ENCODE measurements around the gene MAP6.
"Not testable (repeated sequence)": the region's sequence is repeated elsewhere in the genome, so short reads cannot be mapped to it uniquely, and the experiment has no call there.

The MAP6 gene

GRCh38 chr11:75668451-75669297, at the start of gene MAP6:
MAP6 (minus strand) TSS chr11:75669038; CDS start chr11:75668369, 669 bp downstream.
- H3K4me3 ChIP-seq (ENCODE audit: low read depth, low read length), result peak within 1 kb of the TSS; percentile 28

GRCh38 chr11:75717608-75718418, 49.0 kb upstream of the MAP6 start, which contains the start of gene MOGAT2:
MOGAT2 (plus strand) TSS chr11:75717838; CDS start chr11:75717889, 51 bp downstream.
- H3K4me3 ChIP-seq (ENCODE audit: low read depth, low read length), result no peak within 1 kb of the TSS

- H3K4me3 ChIP-seq (ENCODE audit: low read depth, low read length), result no peak overlapping the region
Measured at GRCh38 chr11:75716659-75717058, 47.8 kb upstream of the MAP6 start.

- H3K4me3 ChIP-seq (ENCODE audit: low read depth, low read length), result no peak overlapping the region
Measured at GRCh38 chr11:75715688-75716087, 46.9 kb upstream of the MAP6 start.

GRCh38 chr11:75714211-75714610, 45.4 kb upstream of the MAP6 start:
- no peak overlapping the region for H3K4me3 ChIP-seq (ENCODE audit: low read depth, low read length)

GRCh38 chr11:75706260-75706729, 37.5 kb upstream of the MAP6 start:
- H3K4me3 ChIP-seq (ENCODE audit: low read depth, low read length), result no peak overlapping the region

- no peak overlapping the region for H3K4me3 ChIP-seq (ENCODE audit: low read depth, low read length)
Measured at GRCh38 chr11:75705541-75705940, 36.7 kb upstream of the MAP6 start.

GRCh38 chr11:75703695-75704237, 34.9 kb upstream of the MAP6 start:
- H3K4me3 ChIP-seq (ENCODE audit: low read depth, low read length), result no peak overlapping the region

GRCh38 chr11:75700940-75701339, 32.1 kb upstream of the MAP6 start:
- no peak overlapping the region for H3K4me3 ChIP-seq (ENCODE audit: low read depth, low read length)

GRCh38 chr11:75697906-75698581, 29.2 kb upstream of the MAP6 start:
- H3K4me3 ChIP-seq (ENCODE audit: low read depth, low read length), result no peak overlapping the region

GRCh38 chr11:75691804-75692203, 23.0 kb upstream of the MAP6 start:
- no peak overlapping the region for H3K4me3 ChIP-seq (ENCODE audit: low read depth, low read length)

- H3K4me3 ChIP-seq (ENCODE audit: low read depth, low read length), result no peak overlapping the region
Measured at GRCh38 chr11:75689863-75690609, 21.2 kb upstream of the MAP6 start.

GRCh38 chr11:75683856-75684255, 15.0 kb upstream of the MAP6 start:
- not testable (repeated sequence) for H3K4me3 ChIP-seq (ENCODE audit: low read depth, low read length)

- no peak overlapping the region for H3K4me3 ChIP-seq (ENCODE audit: low read depth, low read length)
Measured at GRCh38 chr11:75679566-75679965, 10.7 kb upstream of the MAP6 start.

GRCh38 chr11:75678620-75679259, 9.9 kb upstream of the MAP6 start:
- no peak overlapping the region for H3K4me3 ChIP-seq (ENCODE audit: low read depth, low read length)

GRCh38 chr11:75677909-75678308, 9.1 kb upstream of the MAP6 start:
- H3K4me3 ChIP-seq (ENCODE audit: low read depth, low read length), result no peak overlapping the region

- H3K4me3 ChIP-seq (ENCODE audit: low read depth, low read length), result no peak overlapping the region
Measured at GRCh38 chr11:75677275-75677674, 8.4 kb upstream of the MAP6 start.

- no peak overlapping the region for H3K4me3 ChIP-seq (ENCODE audit: low read depth, low read length)
Measured at GRCh38 chr11:75673977-75674582, 5.2 kb upstream of the MAP6 start.

GRCh38 chr11:75667831-75668450, 897 bp downstream of the MAP6 start:
- H3K4me3 ChIP-seq (ENCODE audit: low read depth, low read length), result peak overlapping the region; percentile 45
